Measurements from ENCODE around the gene WDFY2.
A peak's percentile ranks its signal among the peaks of the same experiment; 100 is the strongest.

WDFY2 gene

GRCh38 chr13:51737609-51738008 lies 153.3 kb downstream of the WDFY2 start:
- DNase-seq: no peak

DNA sequence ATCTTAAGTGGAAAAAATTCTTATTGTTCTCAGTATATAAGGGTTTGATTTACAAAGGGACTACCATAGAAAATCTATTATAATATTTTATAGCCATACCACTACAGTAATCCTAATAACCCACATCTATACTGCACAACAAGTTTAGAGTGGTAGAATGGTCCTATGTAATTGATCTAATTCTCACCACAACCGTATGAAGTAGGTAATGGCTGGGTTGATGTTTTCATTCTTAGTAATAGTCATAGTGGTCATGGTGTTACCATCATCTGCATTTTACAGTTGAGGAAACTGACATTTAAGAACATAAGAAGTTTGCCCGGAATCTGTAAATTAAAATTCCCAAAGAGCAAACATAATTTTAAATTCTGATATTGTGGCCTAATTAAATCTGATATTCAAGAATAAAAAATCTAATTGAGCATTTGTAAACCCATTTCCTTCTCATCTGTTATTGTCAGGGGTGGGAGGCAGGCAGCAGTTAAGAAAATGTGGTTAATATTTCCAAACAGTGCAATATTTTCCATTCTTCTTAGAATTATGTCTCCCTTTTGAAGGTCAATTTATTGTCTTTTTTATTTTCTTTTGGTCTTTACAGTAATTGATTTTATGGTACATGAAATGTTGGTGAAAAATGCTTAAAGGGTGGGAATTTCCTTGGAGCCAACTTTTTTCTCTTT lies 154.1 kb downstream of the WDFY2 start:
- DNase-seq: no peak

- DNase-seq: no peak
These were observed 154.9 kb downstream of the WDFY2 start for GRCh38 chr13:51739027-51739764.

DNA sequence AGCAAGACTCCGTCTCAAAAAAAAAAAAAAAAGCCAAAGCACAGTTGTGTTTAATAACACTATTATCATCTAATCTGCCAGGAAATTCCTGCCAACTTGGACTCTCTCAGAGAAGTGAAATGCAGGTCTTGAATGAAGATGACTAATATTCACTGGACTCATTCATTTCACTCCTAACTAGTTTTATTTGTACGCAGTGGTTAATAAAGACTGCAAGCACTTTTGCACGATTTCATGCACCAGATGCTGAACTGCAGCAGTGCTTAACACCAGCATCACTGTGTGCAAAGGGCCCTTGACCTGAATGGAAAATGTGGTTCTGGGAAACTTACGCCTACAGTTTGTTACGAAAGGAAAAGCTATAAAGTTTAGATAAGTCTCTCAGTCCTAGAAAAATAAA lies 156.4 kb downstream of the WDFY2 start:
- no peak for DNase-seq

GRCh38 chr13:51742031-51742430 lies 157.8 kb downstream of the WDFY2 start:
- no peak for DNase-seq

- DNase-seq: no peak
These were observed 158.3 kb downstream of the WDFY2 start for GRCh38 chr13:51742611-51743010.

GRCh38 chr13:51745243-51745642 lies 161.0 kb downstream of the WDFY2 start:
- no peak for DNase-seq

- no peak for DNase-seq
These were observed 162.5 kb downstream of the WDFY2 start for GRCh38 chr13:51746802-51747201.

- DNase-seq: no peak
These were observed 163.5 kb downstream of the WDFY2 start for GRCh38 chr13:51747438-51748434.

DNA sequence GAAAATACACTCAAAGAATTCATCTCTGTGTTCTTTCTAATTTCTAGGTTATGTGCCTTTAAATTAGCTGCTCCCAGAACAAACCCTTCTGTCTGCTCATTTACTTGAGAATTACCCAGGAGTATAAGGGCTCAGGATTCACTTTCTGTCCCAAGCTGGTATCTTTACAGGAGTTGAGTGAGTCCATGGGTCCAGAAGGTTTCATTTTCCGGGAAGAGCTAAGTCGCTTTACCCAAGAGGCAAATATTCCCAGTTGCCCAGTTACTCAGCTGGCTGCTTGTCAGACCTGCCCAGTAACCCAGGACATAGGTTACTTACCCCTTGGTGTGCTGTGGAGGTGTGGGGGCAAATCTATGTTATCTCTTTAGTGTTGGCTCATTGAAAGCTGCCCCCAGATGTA lies 172.4 kb downstream of the WDFY2 start:
- DNase-seq: no peak

GRCh38 chr13:51758691-51759090 lies 174.4 kb downstream of the WDFY2 start:
- no peak for DNase-seq

DNA sequence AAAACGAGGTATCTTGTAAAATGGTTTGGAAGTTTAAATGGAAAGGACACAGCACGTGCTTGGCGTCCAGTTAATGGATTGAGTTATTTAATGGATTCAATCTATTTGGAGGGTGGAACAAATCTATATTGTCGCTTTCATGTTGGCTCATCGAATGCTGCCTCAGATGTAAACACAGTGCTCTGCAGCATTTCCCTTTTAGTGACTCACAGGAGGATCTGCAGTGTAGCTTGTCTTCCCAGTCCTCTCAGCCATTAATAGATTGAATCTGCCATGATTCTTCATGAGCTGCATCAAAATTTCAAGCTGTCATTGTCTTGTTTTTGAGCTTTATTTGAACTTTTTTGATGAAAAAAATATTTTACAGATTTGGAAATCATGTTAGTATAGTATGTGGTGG lies 175.0 kb downstream of the WDFY2 start:
- DNase-seq: no peak

GRCh38 chr13:51760592-51760991 lies 176.3 kb downstream of the WDFY2 start:
- DNase-seq: peak in 43 of 51 donors; percentile 13 to 86 (median 59)

DNA sequence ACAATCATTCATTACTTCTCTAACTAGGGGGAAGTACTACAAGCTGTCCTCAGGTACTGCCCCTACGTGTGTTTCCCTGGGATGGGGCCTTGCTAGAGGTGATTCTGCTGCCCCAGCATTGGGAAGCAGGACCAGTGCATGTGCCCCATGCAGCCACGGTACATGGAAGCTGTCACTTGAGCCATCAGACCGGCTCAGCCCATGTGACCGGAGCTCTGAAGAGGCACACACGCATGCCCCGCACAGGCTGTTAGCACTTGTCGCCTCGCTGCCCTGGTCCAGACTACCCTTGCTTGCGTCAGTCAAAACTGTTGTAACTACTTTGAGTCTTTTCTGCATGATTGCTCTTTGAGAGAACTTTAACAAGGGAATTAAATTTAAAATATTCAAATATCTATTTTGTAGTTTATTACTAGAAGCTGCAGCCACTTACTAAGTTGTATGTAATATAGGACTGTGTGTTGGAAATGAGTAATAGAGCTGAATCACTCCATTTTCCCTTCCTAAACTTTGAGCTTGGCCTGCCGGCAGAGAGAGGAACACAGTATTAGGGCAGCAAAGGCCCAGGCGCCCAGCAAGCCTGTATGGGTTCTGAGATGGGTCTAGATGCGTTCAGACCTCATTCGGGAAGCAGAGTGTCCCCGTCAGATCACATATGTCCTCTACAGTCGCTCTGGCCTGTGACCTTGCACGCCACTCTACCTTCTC lies 177.5 kb downstream of the WDFY2 start:
- peak in 1 of 51 donors; percentile 5 for DNase-seq

- DNase-seq: no peak
These were observed 179.2 kb downstream of the WDFY2 start for GRCh38 chr13:51763486-51763885.

DNA sequence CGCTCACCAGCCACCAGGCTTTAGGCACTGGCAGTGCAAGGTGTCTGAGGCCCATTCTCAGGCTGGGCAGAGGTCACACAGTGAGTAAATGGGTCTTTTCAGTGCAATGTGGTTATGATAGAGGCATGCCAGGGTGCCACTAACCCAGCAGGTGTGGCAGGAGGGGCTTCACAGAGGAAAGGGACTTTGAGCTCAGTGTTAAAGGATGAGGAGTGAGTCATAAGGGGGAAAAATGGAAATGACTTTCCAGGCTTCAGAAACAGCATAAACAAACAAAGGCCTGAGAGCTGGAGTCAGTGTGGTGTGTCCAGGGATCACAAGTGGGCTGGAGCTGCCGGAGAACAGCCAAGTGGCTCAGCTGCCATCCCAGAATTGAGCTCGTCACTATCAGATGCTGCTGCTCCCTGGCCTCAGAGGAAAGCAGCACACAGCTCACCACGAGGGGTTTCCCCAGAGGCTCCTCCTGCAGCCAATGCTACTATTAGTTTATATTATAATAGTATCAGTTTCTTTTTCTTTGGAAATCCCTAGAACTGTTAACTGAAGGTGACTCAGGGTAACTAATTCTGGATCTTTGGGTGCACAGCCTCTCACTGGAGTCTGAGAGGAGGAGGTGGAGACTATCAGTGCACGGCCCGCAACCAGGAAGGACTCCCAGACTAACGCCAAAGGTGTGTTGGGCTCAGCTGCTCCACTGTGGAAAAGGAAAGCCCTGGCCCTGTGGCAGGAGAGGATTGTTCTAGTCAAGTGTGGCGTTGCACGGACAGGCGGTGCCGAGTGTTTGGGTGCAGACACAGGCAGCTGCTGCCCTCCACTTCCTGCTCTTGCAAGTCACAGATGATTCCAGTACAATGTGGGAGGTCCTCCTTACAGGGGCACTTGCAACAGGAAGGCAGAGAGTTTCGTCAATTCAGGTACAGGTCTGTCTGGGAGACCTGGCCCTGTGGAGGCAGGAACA lies 180.2 kb downstream of the WDFY2 start:
- peak in 40 of 51 donors; percentile 8 to 83 (median 61) for DNase-seq

- DNase-seq: no peak
These were observed 180.9 kb downstream of the WDFY2 start for GRCh38 chr13:51765142-51765515.

- DNase-seq: no peak
These were observed 182.8 kb downstream of the WDFY2 start for GRCh38 chr13:51767100-51767499.

- DNase-seq: no peak
These were observed 184.2 kb downstream of the WDFY2 start for GRCh38 chr13:51768378-51768921.

GRCh38 chr13:51768976-51769375 lies 184.7 kb downstream of the WDFY2 start:
- DNase-seq: no peak

Measured in hypothalamus (tissue), 51 donors.